Measurements from ENCODE around the gene MTERF1.
"Not testable (repeated sequence)": the region's sequence is repeated elsewhere in the genome, so short reads cannot be mapped to it uniquely, and the experiment has no call there.

The MTERF1 gene

DNA sequence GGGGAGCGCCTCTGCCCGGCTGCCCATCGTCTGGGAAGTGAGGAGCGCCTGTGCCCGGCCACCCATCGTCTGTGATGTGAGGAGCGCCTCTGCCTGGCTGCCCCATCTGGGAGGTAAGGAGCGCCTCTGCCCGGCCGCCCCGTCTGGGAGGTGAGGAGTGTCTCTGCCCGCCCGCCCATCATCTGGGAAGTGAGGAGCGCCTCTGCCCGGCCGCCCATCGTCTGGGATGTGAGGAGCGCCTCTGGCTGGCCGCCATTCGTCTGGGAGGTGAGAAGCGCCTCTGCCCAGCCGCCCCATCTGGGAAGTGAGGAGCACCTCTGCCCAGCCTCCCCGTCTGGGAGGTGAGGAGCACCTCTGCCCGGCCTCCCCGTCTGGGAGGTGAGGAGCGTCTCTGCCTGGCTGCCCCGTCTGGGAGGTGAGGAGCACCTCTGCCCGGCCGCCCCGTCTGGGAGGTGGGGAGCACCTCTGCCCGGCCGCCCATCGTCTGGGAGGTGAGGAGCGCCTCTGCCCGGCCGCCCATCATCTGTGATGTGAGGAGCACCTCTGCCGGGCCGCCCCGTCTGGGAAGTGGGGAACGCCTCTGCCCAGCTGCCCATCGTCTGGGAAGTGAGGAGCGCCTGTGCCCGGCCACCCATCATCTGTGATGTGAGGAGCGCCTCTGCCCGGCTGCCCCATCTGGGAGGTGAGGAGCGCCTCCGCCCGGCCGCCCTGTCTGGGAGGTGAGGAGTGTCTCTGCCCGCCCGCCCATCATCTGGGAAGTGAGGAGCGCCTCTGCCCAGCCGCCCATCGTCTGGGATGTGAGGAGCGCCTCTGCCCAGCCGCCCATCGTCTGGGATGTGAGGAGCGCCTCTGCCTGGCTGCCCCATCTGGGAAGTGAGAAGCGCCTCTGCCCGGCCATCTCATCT, 8.0 kb upstream of the MTERF1 start:
- intact Hi-C loops (cut with DNase I); DNase-seq: not testable (repeated sequence)

- DNase-seq; intact Hi-C loops (cut with DNase I): not testable (repeated sequence)
These were observed 7.1 kb upstream of the MTERF1 start for GRCh38 chr7:91887336-91888213.

DNA sequence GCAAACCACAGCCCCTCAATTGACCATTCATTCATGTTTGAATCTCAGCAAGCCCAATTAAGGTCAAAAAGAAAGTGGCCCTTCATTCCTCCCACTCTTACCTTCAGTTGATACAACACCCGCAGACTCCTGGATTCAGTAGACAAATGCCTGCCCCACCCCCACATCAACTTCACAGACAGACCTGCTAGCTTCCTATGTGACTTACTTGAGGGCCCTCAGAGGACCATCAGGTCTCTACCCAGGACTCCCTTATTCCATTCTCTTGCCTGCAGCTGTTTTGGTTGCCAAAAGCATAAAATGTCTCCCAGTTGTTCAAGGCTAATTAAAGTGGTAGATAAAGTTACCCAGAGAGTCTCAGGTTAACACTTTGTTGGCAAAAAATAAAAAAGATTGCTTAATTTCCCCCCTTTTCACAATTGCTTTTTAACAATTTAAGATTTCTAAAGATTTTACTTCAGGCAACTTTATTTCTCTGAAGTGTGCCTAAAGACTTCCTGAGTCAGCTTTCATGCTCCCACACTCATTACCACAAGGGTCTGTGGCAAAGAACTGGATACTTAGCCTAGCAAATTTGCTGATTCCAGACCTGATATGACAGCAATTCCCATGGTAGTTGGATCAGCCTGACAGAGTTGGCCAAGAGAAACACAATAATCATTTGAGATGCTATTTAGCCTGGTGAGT, 3.3 kb upstream of the MTERF1 start:
- no peak for DNase-seq

DNA sequence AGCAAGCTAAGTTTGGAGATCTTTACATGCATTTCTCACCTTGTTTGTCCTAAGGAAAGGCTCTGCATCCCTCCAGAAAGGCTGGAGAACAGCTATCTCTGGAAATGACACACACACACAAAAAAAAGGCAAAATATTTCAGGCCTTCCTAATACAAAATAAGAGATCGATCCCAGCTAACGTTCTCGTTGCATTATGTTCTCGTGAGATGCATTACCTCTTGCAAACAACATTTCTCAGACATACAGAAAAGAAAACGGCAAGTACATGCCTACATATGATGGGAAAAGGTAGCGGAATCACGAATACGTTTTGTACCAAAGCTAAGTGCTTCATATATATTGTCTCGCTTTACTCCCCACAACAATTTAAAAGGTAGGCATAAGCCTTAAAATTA, 488 bp downstream of the MTERF1 start:
- DNase-seq: no peak

More for the DNA sequence above, 3.3 kb upstream of the MTERF1 start:
- intact Hi-C loops (cut with DNase I): loop anchor here (5.0 kb wide), 1 partner anchor 563 kb away; the partner anchor contains the start of gene GATAD1

GRCh38 chr7:91876391-91877133, 3.9 kb downstream of the MTERF1 start:
- DNase-seq: peak in 2 of 42 donors; percentile 6 to 21
- intact Hi-C loops (cut with DNase I): no loop called here

More for the DNA sequence above, 488 bp downstream of the MTERF1 start:
- intact Hi-C loops (cut with DNase I): loop anchor here (5.0 kb wide), 1 partner anchor 567 kb away; the partner anchor contains the start of gene GATAD1

GRCh38 chr7:91875851-91876250, 4.7 kb downstream of the MTERF1 start:
- intact Hi-C loops (cut with DNase I): no loop called here
- DNase-seq: no peak

- DNase-seq: no peak
- intact Hi-C loops (cut with DNase I): no loop called here
These were observed 7.6 kb downstream of the MTERF1 start for GRCh38 chr7:91872928-91873327.

DNA sequence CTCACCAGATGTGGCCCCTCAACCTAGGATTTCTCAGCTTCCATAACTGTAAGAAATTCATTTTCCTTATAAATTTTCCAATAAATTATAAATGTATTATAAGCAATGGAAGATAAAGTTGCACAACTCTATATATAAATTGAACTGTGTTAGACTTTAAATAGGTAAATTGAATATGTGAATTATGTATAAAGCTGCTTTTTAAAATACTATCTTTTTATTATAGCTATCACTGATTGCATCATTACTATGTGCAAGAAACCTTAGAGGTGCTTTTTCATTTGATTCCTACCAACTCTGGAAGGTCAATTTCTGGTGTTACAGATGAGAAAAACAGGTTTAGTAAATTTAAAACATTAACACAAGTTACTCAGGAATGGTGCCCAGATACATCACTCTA, 8.4 kb downstream of the MTERF1 start:
- DNase-seq: no peak
- intact Hi-C loops (cut with DNase I): no loop called here

DNA sequence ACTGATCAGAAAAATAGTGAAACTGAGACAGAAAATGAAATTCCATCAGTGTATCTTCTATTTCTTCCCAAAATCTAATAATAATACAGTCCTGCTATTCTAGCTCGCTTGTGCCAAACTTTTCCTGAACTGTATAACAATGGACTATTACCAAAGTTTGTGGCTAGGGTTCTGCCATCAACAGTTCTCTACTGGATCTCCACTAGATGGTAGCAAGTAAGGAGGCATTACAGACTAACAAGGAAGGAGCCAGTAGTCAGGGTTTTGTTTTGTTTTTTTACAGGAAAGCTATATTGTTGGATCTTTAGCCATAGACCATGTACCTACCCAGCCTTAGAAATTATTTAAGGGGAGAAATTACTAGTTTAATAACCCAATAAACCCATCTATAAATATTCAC, 10.8 kb downstream of the MTERF1 start:
- no peak for DNase-seq
- intact Hi-C loops (cut with DNase I): no loop called here

DNA sequence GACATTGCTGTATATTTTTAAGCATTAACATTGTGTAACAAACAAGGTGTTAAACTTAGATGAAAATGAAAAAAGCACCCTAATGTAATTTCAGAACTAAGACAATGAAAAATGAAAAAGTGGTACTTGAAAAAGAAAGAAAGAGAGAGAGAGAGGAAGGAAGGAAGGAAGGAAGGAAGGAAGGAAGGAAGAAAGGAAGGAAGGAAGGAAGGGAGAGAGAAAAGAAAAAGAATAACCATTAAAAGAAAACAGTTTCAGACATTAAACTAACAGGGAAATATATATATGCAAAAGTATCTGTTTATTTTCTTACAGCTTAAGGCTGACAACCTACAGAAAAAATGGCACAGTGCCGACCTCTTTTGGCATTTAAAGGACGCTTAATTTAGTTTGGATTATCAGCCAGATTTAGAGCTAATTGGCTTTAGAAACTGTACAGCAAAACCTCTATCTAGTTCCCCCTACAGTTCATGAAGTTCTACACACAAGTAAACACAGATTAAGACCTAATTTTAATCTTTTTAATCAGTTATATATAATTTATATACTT, 13.8 kb downstream of the MTERF1 start:
- DNase-seq: no peak
- intact Hi-C loops (cut with DNase I): no loop called here

DNA sequence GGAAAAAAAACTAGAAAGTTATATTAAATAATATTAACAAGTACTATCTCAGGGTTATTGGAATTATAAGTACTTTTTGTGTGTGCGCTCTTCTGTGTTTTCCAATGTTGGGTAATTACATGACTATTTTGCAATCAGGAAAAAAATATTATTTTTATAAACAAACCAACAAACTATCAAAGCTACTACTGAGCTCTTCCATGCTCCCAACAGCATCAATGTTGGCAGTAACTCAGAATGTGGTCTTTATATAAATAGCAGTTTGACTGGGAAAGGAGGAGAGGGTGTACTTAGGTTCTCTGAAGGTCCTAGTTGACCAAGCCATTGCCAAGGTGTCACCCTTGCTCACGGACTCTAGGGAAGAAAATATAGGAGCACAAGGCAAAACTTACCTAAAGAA, 15.0 kb downstream of the MTERF1 start:
- intact Hi-C loops (cut with DNase I): no loop called here
- no peak for DNase-seq

- DNase-seq; intact Hi-C loops (cut with DNase I): not testable (repeated sequence)
These were observed 15.9 kb downstream of the MTERF1 start for GRCh38 chr7:91864604-91865003.

DNA sequence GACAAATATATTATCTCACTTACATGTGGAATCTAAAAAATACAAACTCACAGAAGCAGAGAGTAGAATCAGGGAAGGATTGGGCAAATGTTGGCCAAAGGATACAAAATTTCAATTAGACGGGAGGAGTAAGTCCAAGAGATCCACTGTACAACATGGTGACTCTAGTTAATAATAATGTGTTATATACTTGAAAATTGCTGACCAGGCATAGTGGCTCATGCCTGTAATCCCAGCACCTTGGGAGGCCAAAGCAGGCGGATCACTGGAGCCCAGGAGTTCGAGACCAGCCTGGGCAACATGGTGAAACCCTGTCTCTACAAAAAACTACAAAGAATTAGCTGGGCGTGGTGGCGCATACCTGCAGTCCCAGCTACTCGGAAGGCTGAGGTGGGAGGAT, 16.4 kb downstream of the MTERF1 start:
- no peak for DNase-seq
- intact Hi-C loops (cut with DNase I): no loop called here

DNA sequence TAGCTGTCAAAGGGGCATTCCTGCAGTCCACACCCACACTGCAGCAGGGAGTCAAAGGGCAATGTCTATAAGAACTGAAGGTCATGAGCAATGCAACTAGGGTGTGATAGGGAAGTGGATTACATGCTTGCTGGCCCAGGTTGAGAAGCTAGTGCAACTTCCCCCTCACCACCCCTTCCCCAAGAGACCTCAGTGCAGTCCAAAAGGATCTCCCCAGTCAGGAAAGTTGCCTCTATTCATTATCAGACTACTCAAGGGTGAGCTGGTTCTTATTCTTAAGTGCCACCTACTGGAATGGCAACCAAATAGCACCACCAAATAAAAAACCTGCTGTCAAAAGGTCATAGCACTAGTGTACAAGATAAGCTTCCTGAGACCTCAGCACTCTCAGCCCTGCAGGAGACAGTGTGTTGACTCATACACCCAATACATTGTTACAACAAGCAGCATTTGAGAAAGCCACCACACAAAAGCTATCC, 28.2 kb downstream of the MTERF1 start:
- intact Hi-C loops (cut with DNase I): no loop called here

DNA sequence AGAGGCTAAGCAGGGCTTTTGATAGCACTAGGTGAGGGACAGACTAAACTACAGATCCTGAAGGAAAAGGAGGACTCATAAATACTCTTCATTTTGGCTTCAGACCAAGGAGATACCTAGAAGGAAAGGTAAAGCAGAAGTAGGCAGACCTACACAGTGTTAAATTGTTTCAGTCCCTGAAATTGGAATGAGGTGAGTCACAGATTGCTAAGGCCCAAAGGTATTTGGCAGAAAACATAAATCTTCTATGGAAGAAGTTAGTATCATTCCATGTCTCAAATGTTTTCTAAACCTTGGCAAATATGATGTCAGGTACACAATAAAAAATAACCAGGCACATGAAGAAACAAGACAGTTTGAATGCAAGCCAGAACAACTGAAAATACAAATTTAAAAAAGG, 30.0 kb downstream of the MTERF1 start:
- intact Hi-C loops (cut with DNase I): no loop called here
- DNase-seq: no peak

More for the DNA sequence above, 28.2 kb downstream of the MTERF1 start:
- DNase-seq: no peak

GRCh38 chr7:91847876-91848588, 32.5 kb downstream of the MTERF1 start:
- DNase-seq: no peak
- intact Hi-C loops (cut with DNase I): no loop called here

DNA sequence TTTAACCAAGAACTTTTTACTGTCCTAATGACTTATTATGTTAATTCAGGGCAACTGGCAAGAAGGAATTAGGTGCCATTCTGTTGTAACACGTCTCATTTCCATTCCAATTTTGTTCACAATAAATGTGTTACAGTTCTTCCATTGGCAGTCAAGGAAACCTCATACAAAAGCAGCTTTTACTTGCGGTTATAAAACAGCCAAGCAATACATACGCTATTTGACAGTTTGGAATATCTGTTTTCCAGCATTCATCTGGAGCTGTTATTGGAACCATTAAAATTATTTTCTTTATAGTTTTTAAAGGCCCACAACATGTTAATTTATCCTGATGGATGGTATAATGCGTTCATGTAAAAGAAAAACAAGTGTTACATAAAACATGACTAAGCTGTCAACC, 33.3 kb downstream of the MTERF1 start:
- intact Hi-C loops (cut with DNase I): no loop called here

GRCh38 chr7:91846436-91846835, 34.1 kb downstream of the MTERF1 start:
- no peak for DNase-seq
- intact Hi-C loops (cut with DNase I): no loop called here

More for the DNA sequence above, 33.3 kb downstream of the MTERF1 start:
- no peak for DNase-seq

All from head of caudate nucleus (tissue), 42 donors.